Measurements from ENCODE around the gene OXTR.

DNA sequence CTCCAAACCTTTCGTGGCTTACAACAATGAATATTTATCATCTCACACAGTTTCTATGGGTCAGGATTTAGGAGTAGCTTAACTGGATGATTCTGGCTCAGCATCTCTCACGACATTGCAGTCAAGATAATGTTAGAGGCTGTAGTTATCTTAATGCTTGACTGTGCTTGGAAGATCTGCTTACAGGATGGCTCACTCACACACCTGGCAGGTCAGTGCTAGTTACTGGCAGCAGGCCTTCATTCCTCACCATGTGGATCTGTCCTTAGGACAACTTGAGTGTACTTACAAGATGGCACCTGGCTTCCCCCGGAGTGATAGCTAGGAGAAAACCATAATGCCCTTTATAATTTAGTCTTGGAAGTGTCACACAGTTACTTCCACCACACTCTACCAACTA lies 32.8 kb upstream of the OXTR start:
- TF ChIP-seq, protein P1, sequence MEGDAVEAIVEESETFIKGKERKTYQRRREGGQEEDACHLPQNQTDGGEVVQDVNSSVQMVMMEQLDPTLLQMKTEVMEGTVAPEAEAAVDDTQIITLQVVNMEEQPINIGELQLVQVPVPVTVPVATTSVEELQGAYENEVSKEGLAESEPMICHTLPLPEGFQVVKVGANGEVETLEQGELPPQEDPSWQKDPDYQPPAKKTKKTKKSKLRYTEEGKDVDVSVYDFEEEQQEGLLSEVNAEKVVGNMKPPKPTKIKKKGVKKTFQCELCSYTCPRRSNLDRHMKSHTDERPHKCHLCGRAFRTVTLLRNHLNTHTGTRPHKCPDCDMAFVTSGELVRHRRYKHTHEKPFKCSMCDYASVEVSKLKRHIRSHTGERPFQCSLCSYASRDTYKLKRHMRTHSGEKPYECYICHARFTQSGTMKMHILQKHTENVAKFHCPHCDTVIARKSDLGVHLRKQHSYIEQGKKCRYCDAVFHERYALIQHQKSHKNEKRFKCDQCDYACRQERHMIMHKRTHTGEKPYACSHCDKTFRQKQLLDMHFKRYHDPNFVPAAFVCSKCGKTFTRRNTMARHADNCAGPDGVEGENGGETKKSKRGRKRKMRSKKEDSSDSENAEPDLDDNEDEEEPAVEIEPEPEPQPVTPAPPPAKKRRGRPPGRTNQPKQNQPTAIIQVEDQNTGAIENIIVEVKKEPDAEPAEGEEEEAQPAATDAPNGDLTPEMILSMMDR (IDR thresholded peaks at IDR 0.05) = no peak
- TF ChIP-seq POLR2A (IDR thresholded peaks at IDR 0.05) (no peak), POLR2AphosphoS5 (IDR thresholded peaks at IDR 0.05) (no peak), EP300 (IDR thresholded peaks at IDR 0.05) (no peak)
